ENCODE data around the gene ZSCAN4. TPM values are rescaled to one million over a fixed set of nuclear protein-coding genes. Genes with fewer than 3 reads are reported as not detected.
A peak's percentile ranks its signal among the peaks of the same experiment; 100 is the strongest.

ZSCAN4 gene
- total and polyA plus RNA-seq, 9 of the 15 experiments (the other 6 are each of a cell fraction or from before 2014, with no cell fraction given) = not detected

DNA sequence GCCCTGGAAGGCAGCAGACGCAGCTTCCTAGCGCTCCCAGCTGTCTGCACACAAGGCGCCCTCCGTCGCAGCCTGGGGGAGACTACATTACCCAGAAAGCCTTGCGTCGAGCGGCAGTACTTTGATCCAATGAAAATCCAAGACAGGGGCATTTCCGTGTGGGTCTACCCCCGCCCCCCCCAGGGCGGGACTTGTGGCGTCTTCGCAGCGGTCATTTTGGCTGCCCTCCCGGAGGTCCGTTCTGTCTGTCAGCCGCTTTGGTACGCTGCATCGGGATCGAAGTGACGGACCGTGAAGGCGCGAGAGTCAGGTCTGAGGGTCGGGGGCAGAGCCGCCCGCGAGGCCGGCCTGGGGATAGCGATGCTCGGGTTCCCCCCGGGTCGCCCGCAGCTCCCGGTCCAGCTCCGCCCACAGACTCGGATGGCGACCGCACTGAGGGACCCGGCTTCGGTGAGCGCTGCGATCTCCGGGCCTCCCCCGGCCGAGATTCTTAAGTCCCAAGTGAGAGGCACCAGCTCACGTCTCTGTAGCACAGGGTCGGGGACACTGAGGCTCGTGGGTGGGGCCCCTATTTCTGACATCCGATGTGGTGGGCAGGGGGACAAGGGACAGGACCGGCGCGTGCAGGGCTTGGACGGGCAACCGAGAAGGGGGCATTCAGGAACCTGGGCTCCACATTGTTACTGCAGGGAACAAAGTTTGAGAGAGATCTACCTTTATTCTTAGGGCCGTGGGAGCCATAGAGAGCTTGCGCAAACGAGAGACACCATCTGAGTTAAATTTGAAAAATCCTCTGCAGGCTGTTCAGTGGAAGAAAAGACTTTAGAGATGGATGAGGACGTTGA lies 35.5 kb upstream of the ZSCAN4 start, which contains the start of gene ZNF211 (continued):
- TF ChIP-seq, protein P1, sequence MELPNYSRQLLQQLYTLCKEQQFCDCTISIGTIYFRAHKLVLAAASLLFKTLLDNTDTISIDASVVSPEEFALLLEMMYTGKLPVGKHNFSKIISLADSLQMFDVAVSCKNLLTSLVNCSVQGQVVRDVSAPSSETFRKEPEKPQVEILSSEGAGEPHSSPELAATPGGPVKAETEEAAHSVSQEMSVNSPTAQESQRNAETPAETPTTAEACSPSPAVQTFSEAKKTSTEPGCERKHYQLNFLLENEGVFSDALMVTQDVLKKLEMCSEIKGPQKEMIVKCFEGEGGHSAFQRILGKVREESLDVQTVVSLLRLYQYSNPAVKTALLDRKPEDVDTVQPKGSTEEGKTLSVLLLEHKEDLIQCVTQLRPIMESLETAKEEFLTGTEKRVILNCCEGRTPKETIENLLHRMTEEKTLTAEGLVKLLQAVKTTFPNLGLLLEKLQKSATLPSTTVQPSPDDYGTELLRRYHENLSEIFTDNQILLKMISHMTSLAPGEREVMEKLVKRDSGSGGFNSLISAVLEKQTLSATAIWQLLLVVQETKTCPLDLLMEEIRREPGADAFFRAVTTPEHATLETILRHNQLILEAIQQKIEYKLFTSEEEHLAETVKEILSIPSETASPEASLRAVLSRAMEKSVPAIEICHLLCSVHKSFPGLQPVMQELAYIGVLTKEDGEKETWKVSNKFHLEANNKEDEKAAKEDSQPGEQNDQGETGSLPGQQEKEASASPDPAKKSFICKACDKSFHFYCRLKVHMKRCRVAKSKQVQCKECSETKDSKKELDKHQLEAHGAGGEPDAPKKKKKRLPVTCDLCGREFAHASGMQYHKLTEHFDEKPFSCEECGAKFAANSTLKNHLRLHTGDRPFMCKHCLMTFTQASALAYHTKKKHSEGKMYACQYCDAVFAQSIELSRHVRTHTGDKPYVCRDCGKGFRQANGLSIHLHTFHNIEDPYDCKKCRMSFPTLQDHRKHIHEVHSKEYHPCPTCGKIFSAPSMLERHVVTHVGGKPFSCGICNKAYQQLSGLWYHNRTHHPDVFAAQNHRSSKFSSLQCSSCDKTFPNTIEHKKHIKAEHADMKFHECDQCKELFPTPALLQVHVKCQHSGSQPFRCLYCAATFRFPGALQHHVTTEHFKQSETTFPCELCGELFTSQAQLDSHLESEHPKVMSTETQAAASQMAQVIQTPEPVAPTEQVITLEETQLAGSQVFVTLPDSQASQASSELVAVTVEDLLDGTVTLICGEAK (IDR thresholded peaks at IDR 0.05) = peak; percentile 91
- TF ChIP-seq, protein P1 (CRISPR knock-in tag; IDR thresholded peaks at IDR 0.05) = no peak
- TF ChIP-seq, protein P2, sequence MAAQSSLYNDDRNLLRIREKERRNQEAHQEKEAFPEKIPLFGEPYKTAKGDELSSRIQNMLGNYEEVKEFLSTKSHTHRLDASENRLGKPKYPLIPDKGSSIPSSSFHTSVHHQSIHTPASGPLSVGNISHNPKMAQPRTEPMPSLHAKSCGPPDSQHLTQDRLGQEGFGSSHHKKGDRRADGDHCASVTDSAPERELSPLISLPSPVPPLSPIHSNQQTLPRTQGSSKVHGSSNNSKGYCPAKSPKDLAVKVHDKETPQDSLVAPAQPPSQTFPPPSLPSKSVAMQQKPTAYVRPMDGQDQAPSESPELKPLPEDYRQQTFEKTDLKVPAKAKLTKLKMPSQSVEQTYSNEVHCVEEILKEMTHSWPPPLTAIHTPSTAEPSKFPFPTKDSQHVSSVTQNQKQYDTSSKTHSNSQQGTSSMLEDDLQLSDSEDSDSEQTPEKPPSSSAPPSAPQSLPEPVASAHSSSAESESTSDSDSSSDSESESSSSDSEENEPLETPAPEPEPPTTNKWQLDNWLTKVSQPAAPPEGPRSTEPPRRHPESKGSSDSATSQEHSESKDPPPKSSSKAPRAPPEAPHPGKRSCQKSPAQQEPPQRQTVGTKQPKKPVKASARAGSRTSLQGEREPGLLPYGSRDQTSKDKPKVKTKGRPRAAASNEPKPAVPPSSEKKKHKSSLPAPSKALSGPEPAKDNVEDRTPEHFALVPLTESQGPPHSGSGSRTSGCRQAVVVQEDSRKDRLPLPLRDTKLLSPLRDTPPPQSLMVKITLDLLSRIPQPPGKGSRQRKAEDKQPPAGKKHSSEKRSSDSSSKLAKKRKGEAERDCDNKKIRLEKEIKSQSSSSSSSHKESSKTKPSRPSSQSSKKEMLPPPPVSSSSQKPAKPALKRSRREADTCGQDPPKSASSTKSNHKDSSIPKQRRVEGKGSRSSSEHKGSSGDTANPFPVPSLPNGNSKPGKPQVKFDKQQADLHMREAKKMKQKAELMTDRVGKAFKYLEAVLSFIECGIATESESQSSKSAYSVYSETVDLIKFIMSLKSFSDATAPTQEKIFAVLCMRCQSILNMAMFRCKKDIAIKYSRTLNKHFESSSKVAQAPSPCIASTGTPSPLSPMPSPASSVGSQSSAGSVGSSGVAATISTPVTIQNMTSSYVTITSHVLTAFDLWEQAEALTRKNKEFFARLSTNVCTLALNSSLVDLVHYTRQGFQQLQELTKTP (IDR thresholded peaks at IDR 0.05; ENCODE audit: low read depth in 1 of 2, partially characterized antibody in 2 of 2) = peak in 1 of 2 experiments; percentile 91
- TF ChIP-seq COPS2 (conservative IDR thresholded peaks at IDR 0.05) = no peak
- no peak for TF ChIP-seq STAT5A (IDR thresholded peaks at IDR 0.05; ENCODE audit: borderline replicate concordance, low read length)
- TF ChIP-seq ESRRA (IDR thresholded peaks at IDR 0.05; ENCODE audit: borderline replicate concordance, low read depth) = peak; percentile 28; the same call in 1 of the 2 replicates
- TF ChIP-seq, protein P3, sequence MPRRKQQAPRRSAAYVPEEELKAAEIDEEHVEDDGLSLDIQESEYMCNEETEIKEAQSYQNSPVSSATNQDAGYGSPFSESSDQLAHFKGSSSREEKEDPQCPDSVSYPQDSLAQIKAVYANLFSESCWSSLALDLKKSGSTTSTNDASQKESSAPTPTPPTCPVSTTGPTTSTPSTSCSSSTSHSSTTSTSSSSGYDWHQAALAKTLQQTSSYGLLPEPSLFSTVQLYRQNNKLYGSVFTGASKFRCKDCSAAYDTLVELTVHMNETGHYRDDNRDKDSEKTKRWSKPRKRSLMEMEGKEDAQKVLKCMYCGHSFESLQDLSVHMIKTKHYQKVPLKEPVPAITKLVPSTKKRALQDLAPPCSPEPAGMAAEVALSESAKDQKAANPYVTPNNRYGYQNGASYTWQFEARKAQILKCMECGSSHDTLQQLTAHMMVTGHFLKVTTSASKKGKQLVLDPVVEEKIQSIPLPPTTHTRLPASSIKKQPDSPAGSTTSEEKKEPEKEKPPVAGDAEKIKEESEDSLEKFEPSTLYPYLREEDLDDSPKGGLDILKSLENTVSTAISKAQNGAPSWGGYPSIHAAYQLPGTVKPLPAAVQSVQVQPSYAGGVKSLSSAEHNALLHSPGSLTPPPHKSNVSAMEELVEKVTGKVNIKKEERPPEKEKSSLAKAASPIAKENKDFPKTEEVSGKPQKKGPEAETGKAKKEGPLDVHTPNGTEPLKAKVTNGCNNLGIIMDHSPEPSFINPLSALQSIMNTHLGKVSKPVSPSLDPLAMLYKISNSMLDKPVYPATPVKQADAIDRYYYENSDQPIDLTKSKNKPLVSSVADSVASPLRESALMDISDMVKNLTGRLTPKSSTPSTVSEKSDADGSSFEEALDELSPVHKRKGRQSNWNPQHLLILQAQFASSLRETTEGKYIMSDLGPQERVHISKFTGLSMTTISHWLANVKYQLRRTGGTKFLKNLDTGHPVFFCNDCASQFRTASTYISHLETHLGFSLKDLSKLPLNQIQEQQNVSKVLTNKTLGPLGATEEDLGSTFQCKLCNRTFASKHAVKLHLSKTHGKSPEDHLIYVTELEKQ (CRISPR knock-in tag; IDR thresholded peaks at IDR 0.05) = no peak
- peak; percentile 82 for TF ChIP-seq RBFOX2 (IDR thresholded peaks at IDR 0.05; ENCODE audit: low read depth, low read length)
- TF ChIP-seq SIX5 (IDR thresholded peaks at IDR 0.05; ENCODE audit: borderline replicate concordance in 1 of 2, insufficient read depth in 1 of 2, low read depth in 1 of 2, low read length in 2 of 2) = peak; percentile 79 to 88
